GM20431 (cell line): ENCODE data around the gene BCO2.
"Not testable (repeated sequence)": the region's sequence is repeated elsewhere in the genome, so short reads cannot be mapped to it uniquely, and the experiment has no call there.

Experiments used
- in situ Hi-C: fragments of 300-500 bp; cut with MseI, MboI; formaldehyde crosslinking; loops from one replicate; pipeline ENCODE4 v1.15.0; 2020; ENCODE audit warnings: low sequenced_read_pairs; ENCODE audit not compliant: unreplicated experiment

BCO2 gene

DNA sequence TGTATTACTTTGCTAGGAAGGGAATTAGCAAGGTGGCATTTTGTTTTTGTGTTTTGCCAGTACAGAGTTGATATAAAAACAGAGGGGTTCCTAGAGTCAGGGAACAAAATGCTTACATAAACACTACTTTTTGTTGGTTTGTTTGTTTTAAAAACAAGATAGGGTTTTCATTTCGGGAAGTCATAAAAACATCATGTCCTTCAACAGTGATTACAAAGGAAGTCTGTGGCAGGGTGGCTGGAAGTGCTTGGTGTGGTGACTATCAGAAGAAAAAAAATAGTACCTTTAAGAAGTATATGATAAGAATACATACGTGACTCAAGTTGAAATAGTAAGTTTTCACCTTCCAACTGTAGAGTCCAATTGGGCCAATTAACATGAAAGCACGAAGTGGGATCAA, 10.3 kb upstream of the BCO2 start:
- in situ Hi-C loops: no loop called here

DNA sequence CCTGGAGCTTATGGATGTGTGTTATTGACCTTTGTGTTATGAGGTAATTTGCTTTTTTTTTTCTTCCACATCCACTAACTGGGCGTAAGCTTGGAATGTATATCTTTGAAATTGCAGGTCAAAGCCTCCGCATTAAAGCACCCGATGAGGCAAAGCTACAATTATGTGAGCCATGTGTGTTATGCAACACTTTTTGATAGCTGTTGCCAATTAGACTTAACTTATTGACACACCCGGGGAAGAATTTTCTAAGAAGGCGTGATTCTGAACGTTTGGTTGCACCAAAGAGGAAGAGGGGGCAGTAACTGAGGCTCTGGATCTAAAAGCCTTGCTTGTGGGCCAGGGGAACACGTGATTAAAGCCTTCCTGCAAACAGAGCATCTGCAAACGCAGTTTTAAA, 8.8 kb upstream of the BCO2 start:
- in situ Hi-C loops: no loop called here

DNA sequence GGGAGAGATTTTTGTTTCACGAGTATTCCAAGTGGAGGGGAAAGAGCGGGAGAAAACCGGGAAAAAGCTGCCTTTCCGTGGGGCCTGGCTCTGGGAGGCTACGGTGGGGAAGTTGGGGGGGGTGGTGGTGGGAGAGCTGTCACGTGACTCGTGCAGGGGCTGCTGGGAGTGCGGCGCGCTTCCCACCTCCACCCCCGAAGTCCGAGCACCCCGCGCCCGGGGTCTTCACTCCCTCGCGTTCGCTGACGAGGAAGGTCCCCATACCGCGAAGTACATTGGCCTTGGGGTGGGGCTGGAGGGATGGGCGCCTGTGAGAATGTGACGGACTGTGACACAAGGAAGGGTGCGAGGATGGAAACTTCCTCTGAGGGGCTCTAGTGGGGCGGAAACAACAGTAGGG, 8.2 kb upstream of the BCO2 start, which contains the start of gene TEX12:
Gene TEX12, plus strand, starts transcription at position 228 of the 400 bp plus-strand sequence. CDS start 1,897 bp downstream, outside the sequence.
- in situ Hi-C loops: no loop called here

DNA sequence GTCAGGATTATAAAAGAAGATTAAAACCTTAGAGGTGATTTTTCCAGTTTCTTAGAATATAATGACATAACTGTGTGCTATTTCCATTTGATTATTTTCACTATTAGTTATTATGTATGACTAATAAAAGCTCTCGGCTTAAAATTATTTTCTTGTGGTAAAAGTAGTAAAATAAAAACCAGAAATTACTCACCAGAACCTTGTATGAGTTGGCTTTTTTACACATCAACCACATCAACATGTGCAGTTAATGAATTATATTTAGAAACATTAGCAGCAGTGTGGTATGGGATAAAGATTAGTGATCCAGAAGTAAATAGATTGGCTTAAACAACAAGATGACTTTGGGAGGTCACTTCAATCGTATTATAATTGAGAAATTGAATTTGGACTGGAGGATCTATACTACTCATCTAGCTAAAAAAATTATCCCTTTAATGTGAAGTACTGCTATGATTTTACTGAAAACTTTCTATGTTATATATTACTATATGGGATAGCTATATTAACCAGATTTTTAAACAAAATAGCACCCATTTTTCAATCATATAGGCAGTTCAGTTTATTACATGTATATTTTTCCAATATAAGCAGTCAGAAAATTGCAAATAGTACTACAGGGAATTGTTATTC, 2.8 kb upstream of the BCO2 start:
- in situ Hi-C loops: no loop called here

DNA sequence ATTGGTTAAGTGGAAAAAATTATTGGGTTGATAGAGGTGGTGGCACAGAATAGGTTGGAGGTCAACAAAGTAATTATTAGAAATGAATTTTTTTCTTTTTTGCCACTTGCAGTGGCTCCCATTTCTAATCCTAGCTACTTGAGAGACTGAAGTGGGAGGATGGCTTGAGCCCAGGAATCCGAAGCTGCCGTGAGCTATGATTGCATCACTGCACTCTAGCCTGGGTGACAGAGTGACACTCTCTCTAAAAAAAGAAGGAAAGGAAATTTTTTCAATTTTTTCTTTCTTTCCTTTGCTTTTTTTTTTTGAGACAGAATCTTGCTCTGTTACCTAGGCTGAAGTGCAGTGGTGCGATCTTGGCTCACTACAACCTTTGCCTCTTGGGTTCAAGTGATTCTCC, 2.2 kb upstream of the BCO2 start:
- in situ Hi-C loops: no loop called here

DNA sequence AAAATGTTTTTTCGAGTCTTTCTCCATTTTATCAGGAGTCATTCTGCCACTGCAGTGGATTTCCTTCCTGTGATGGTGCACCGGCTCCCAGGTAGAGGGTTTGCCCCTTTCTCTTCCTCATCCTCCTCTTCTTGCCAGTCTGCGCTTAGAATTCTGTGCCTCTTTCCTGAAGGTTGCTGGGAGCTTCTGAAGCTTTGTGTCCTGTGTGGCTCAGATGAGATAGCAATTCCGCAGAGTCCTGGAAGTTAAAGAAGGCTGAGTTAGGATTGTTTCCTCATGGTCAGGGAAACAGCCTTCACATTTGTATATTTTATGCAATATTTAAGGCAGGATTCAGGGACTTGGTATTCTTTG, 264 bp downstream of the BCO2 start:
- in situ Hi-C loops: no loop called here

DNA sequence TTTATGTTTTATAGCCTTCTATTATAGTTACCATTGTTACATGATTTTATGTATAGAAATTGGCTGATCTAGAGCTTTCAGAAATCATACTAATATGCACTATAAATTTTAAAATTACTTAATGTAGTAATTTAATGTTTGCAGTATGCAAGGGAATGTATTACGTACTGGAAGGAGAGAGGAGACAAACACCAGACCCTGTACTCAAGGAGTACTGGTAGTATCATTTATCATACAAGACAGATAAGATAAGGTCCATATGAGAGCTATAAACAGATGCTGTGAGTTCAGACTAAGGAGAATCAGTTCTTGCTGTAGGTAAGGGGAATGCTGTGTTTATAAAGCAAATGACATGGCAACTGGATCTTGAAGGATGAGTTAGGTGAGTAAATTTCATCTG, 765 bp downstream of the BCO2 start:
- in situ Hi-C loops: no loop called here

DNA sequence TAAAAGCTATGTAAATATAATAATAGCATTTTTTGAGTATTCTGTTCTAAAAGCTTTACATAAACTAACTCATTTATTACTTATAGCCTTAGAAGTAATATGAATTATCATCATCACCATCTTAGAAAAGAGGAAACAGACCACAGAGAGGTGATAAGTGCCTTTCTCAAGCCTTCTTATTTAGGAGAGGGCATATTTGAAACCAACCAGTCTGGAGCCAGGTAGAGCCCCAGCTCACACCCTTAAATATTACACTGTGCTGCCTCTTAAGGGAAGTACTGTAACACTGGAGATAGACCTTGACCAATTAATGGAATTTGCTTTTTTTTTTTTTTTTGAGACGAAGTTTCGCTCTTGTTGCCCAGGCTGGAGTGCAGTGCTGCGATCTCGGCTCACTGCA, 2.3 kb downstream of the BCO2 start:
- in situ Hi-C loops: no loop called here

DNA sequence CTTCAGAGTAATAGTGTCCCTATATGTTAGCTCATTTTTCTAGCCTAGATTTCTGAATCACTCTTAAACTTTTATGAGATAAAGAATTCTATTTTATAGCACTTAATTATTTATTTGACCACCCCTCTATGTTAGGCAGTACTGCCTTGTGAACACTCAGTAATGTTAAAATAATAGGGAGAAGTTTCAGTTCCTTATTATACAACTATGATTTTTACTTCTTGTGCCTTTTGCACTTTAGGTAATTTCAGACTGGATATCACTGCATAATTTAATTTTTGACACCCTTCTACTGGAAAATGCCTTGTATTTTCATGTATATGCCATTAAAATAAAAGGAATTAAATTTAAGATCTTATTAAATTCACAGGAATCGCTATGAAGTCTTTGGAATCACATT, 3.1 kb downstream of the BCO2 start:
- in situ Hi-C loops: no loop called here

DNA sequence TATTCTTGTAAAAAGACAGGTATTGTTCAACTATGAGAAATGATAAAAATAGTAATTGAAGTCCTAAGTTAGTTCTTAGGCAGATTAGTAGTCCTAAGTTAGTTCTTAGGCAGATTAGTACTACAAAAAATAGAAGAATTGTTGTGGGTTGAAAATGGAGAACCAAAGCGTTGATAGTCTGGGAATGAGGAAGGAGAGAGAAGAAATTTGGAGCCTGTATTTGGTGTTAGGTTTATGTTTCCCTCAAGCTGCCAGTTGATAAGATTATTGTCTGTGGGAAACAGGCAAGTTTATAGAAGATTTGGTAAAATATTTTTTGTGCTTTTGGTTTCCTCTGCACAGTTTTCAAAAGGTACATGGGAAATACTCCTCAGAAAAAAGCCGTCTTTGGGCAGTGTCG, 3.6 kb downstream of the BCO2 start:
- in situ Hi-C loops: no loop called here

DNA sequence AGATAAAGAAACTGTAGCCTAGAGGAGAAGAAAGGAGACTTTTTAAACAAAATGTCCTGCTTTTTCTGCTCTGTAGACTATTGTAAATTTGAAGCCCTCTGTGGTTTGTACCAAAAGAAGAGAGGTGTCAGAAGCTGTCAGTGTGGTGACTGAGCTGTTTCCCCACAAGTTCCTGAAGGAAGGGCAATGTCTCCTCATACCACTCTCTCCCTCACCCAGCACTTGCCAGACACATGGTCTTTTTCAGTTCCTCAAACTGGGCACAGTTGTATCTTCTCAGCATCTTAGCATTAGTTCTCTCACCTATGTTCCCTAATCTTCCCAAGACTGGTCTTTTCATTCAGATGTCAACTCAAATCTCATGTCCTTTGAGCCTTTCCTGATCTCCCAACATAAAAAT, 4.3 kb downstream of the BCO2 start:
- in situ Hi-C loops: no loop called here

DNA sequence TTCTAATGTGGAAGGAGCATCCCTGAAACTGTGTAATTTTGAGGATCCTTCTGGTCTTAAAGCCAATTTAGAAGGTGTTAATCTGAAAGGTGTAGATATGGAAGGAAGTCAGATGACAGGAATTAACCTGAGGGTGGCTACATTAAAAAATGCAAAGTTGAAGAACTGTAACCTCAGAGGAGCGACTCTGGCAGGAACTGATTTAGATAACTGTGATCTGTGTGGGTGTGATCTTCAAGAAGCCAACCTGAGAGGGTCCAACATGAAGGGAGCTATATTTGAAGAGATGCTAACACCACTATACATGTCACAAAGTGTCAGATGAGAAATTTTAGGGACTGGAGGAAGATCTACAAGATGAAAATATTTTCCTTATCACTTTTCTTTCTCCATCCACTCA, 7.6 kb downstream of the BCO2 start:
- in situ Hi-C loops: no loop called here

DNA sequence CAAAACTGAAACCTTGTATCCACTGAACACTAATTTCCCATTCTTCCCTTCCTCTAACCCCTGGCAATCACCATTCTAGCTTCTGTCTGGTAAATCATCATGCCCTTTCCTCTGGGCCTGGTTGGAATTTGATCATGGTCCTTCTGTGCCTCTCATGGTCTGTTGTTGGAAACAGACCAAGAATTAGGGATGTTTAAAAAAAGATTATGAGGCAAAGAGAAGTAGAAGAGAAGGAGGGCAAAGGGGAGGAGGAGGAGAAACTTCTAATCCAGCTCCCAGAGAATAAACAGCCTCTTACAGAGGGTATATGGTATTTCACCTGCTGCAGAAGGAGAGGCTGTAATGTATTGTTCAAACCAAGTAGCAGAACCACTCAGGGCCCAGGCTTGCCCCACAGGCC, 10.6 kb downstream of the BCO2 start:
- in situ Hi-C loops: no loop called here

DNA sequence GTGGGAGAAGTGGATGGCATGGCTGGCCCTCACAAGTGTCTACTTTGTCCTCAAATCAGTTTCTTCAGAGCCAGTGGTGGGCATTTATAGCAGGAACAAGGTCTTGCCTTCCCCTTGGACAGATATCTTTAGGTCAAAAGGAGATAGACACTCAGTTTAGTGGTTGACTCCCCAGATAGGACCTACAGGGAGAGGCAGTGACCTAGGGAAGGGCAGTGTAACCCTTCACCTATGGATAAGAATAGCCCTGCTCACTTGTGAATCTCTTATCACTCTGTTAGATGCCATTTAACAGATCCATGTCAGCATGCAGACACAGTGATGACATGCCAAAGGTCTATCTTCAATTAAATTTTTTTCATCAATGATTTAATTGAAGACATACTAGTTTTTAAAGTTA, 11.0 kb downstream of the BCO2 start:
- in situ Hi-C loops: no loop called here

DNA sequence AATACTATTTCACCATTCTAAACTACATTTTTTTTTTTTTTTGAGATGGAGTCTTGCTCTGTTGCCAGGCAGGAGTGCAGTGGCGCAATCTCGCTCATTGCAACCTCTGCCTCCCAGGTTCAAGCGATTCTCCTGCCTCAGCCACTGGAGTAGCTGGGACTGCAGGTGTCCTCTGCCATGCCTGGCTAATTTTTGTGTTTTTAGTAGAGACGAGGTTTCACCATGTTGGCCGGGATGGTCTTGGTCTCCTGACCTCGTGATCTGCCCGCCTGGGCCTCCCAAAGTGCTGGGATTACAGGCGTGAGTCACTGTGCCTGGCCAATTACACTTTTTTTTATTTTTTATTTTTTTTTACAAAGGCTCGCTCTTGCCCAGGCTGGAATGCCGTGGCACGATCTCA, 19.8 kb downstream of the BCO2 start:
- in situ Hi-C loops: not testable (repeated sequence)

DNA sequence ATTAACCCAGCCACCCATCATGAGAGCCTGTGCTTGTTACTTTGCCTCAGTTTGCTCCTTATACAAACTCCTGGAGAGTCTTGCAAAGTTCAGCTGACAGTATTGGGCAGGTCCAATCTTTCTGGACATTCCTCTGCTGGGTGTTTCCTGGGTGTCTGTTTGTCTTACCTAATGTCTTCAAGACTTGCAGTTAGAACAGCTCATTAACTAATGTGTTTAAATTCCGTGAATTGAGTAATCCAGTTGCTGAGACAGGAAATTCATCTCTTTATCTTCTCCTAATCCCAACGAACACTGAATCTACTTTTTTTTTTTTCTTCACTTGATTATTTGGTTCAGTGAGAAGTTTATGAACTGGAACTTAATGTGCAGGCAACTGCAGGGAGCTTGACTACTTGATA, 20.6 kb downstream of the BCO2 start:
- in situ Hi-C loops: no loop called here

DNA sequence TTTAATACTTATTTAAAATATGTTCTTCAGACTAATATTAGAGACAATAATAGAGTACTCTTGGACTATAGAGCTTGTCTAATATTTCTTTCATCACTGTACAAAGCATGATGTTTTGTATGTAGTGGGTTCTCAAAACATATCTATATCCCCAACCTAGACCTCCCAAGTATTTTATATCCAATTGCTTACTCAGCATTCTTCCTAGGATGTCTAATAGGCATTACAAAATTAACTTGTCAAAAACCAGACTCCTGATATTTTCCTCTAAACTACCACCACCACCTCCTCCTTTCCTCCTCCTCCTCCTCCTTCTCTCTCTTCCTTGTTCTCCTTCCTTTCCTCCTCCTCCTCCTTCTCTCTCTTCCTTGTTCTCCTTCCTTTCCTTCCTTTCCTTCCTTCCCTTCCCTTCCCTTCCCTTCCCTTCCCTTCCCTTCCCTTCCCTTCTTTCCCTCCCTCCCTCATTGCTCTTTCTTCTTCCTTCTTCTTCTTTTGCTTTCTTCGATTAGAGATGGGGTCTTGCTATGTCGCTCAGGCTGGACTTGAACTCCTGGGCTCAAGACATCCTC, 21.3 kb downstream of the BCO2 start:
- in situ Hi-C loops: no loop called here

DNA sequence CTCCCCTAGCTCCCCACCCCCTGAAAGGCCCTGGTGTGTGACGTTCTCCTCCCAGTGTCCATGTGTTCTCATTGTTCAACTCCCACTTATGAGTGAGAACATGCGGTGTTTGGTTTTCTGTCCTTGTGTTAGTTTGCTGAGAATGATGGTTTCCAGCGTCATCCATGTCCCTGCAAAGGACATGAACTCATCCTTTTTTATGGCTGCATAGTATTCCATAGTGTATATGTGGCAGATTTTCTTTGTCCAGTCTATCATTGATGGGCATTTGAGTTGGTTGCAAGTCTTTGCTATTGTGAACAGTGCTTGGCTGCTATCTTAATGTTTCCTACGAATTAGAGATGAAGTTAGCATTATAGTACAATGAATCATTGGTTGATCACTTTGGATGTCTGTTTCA, 23.8 kb downstream of the BCO2 start:
- in situ Hi-C loops: not testable (repeated sequence)

DNA sequence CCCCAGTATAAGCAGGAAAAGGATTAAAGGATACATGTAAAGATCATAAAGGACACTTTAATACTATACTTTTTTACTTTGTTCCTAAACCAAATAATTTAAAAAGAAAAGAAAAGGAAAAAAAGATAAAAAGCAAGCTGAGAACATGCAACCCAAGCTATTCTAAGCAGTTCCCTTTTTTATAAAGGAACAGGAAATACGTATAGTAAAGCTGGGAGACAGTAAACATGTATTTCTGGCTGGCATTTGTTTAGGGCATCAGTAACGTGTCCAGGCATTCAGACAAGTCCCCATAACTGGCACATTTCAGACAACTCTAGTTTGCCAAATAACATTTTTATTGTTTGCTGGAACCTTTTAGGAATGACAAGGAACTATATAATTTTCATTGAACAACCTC, 24.9 kb downstream of the BCO2 start:
- in situ Hi-C loops: no loop called here

DNA sequence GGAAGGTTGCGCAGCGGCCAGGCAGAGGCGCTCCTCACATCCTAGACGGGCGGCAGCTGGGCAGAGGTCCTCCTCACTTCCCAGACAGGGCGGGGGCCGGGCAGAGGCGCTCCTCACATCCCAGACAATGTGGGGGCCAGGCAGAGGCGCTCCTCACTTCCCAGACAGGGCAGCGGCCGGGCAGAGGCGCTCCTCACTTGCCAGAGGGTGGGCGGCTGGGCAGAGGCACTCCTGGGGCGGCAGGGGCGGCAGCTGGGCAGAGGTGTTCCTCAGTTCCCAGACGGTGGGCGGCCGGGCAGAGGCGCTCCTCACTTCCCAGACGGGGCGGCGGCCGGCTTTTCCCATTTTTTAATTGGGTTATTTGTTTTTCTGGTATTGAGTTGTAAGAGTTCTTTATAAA, 30.8 kb downstream of the BCO2 start:
- in situ Hi-C loops: no loop called here

DNA sequence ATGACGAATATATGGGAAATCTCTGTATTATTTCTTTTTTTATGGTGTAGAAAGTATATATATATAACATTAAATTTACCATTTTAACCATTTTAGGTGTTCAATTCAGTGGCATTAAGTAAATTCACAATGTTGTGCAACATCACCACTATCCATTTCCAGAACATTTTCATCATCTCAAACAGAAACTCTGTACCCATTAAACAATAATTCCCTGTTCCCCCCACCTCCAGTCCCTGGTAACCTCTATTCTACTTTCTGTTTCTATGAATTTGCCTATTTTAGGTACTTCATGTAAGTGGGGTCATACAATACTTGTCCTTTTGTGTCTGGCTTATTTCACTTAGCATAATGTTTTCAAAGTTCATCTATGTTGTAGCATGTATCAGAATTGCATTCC, 35.6 kb downstream of the BCO2 start:
- in situ Hi-C loops: no loop called here

DNA sequence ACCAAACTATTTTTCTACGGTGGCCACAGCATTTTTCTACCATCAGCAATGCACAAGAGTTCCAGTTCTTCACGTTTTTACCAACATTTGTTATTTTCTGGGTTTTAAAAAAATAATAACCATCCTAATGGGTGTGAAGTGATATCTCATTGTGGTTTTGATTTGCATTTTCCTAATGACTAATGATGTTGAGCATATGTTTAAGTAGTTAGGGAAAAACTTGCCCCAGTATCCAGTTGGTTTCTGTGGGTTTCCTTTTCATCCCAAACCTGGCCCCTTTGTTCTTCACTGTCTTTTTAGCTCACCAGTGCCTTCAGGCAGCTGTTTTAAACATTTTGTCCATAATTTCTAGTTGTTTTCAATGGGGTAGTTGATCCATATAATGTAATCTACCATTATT, 36.2 kb downstream of the BCO2 start:
- in situ Hi-C loops: no loop called here
